A172 (cell line): ENCODE measurements around the gene TTC9B. TPM values are rescaled to one million over a fixed set of nuclear protein-coding genes. Genes with fewer than 3 reads are reported as not detected.
"Not testable (repeated sequence)": the region's sequence is repeated elsewhere in the genome, so short reads cannot be mapped to it uniquely, and the experiment has no call there.

Experiments
- DNase-seq: peaks from one replicate; pipeline ENCODE4 v3.0.0-alpha.2; 2015; ENCODE audit warnings: low spot score
- total RNA-seq: library from RNA; depleted of rRNA; stranded (reverse); fragments of >200 nt; shearing (Covaris generic); gene quantifications from 2 replicates; pipeline ENCODE4 v1.2.3, GENCODE V29; 2014; rRNA removed

The TTC9B gene
- total RNA-seq, 1 experiment from 2014 or later, result not detected

- not testable (repeated sequence) for DNase-seq
Measured at GRCh38 chr19:40170303-40170989, 47.7 kb downstream of the TTC9B start.

- not testable (repeated sequence) for DNase-seq
Measured at GRCh38 chr19:40169482-40170302, 48.5 kb downstream of the TTC9B start.

Other genes with a start within 250 kb of the TTC9B start
- gene PSMC4, start 247.2 kb downstream of the TTC9B start, total RNA-seq, result 254 and 309 TPM in 2 replicates
- gene ZNF546, start 221.3 kb downstream of the TTC9B start, total RNA-seq, result 1.1 and 3.7 TPM in 2 replicates
- 5.6 and 7.8 TPM in 2 replicates for gene ZNF780B, start 162.2 kb downstream of the TTC9B start, total RNA-seq
- 6.7 and 7.7 TPM in 2 replicates for gene ZNF780A, start 127.4 kb downstream of the TTC9B start, total RNA-seq
- gene MAP3K10, start 27.0 kb downstream of the TTC9B start, total RNA-seq, result 6.2 and 12.1 TPM in 2 replicates
- gene CCNP, start 8.3 kb upstream of the TTC9B start, total RNA-seq, result not detected in 2 replicates
- gene AKT2, start 67.0 kb upstream of the TTC9B start, total RNA-seq, result 76.5 and 78.4 TPM in 2 replicates
- gene C19orf47, start 130.0 kb upstream of the TTC9B start, total RNA-seq, result 6.5 and 11.0 TPM in 2 replicates
- gene PLD3, start 130.3 kb upstream of the TTC9B start, total RNA-seq, result 328 and 380 TPM in 2 replicates
- gene HIPK4, start 171.8 kb upstream of the TTC9B start, total RNA-seq, result 0.38 TPM in 1 of 2 replicates, not detected in the other
- gene PRX, start 195.0 kb upstream of the TTC9B start, total RNA-seq, result 1.5 and 2.0 TPM in 2 replicates
- 10.2 and 10.3 TPM in 2 replicates for gene SERTAD1, start 207.6 kb upstream of the TTC9B start, total RNA-seq
- gene SERTAD3, start 226.0 kb upstream of the TTC9B start, total RNA-seq, result 20.0 and 22.6 TPM in 2 replicates
- gene BLVRB, start 247.4 kb upstream of the TTC9B start, total RNA-seq, result 327 and 381 TPM in 2 replicates
- 2.2 and 2.3 TPM in 2 replicates for gene SPTBN4, start 248.6 kb upstream of the TTC9B start, total RNA-seq